ENCODE measurements around the gene HYLS1. TPM values are rescaled to one million over a fixed set of nuclear protein-coding genes. Genes with fewer than 3 reads are reported as not detected.

HYLS1 gene
- total and polyA plus RNA-seq, 8 donors = 0.87 to 6.6 (median 2.9) TPM; not detected in 1

GRCh38 chr11:125902927-125903710 is 15.7 kb downstream of the HYLS1 start, which contains the start of gene PUS3:
TSS of gene PUS3 (minus strand) at chr11:125903206. CDS start at chr11:125896284, 6,922 bp downstream.
- peaks cover 20 to 32% (median 26%) of the 10 kb centered on the region in 4 donors for H3K4me1 ChIP-seq
- TF ChIP-seq POLR2AphosphoS5 (IDR thresholded peaks at IDR 0.05) (peak; percentile 75 to 94 (median 85)), EP300 (IDR thresholded peaks at IDR 0.05) (no peak), CTCF (IDR thresholded peaks at IDR 0.05) (no peak), POLR2A (IDR thresholded peaks at IDR 0.05) (peak in 1 of 4 donors; percentile 41)
- peak; percentile 93 to 97 for DNase-seq
- H3K27ac ChIP-seq = peak within 1 kb of the TSS; percentile 78 to 88 (median 80)
- no peaks in the 10 kb centered on the region for H3K9me3 ChIP-seq
- peaks cover 0 to 37% (median 24%) of the 10 kb centered on the region in 3 donors for H3K27me3 ChIP-seq
- intact Hi-C loops (cut with DNase I; ENCODE audit: low total_unique reads) = no loop called here
- peaks cover 0 to 22% (median 19%) of the 10 kb centered on the region in 4 donors for H3K36me3 ChIP-seq
- peak within 1 kb of the TSS; percentile 53 to 63 (median 58) for H3K4me3 ChIP-seq
- WGBS, 5 donors = 1 to 3% (median 2%) methylated on average over 31 of the region's 31 CpGs

- H3K4me3 ChIP-seq = peak within 1 kb of the TSS; percentile 53 to 63 (median 58)
- WGBS, 5 donors = 3 to 8% (median 4%) methylated on average over 43 to 80 of the region's 81 CpGs
Observed at GRCh38 chr11:125903711-125904659, 16.5 kb downstream of the HYLS1 start, which contains the start of gene DDX25. TSS of gene DDX25 (plus strand) at chr11:125904508. CDS start at chr11:125904518, 10 bp downstream.

GRCh38 chr11:125904678-125905077 is 17.2 kb downstream of the HYLS1 start:
- Histone ChIP-seq H3K36me3 (peaks cover 0 to 9% (median 8%) of the 10 kb centered on the region in 4 donors), H3K9me3 (no peaks in the 10 kb centered on the region), H3K4me1 (peaks cover 20 to 32% (median 26%) of the 10 kb centered on the region in 4 donors), H3K4me3 (peak overlapping the region in 3 of 4 donors; percentile 53 to 60 (median 56)), H3K27me3 (peaks cover 0 to 37% (median 24%) of the 10 kb centered on the region in 3 donors), H3K27ac (no peak overlapping the region)
- TF ChIP-seq CTCF (IDR thresholded peaks at IDR 0.05) = no peak
- TF ChIP-seq POLR2A (IDR thresholded peaks at IDR 0.05) = no peak
- no peak for TF ChIP-seq EP300 (IDR thresholded peaks at IDR 0.05)
- TF ChIP-seq POLR2AphosphoS5 (IDR thresholded peaks at IDR 0.05) = no peak
- 39 to 58% (median 54%) methylated on average over 11 of the region's 11 CpGs for WGBS, 5 donors
- DNase-seq = no peak
- intact Hi-C loops (cut with DNase I; ENCODE audit: low total_unique reads) = no loop called here

More at GRCh38 chr11:125903711-125904659, 16.5 kb downstream of the HYLS1 start, which contains the start of gene DDX25:
- peak in 1 of 2 donors; percentile 86 for DNase-seq
- peaks cover 20 to 32% (median 26%) of the 10 kb centered on the region in 4 donors for H3K4me1 ChIP-seq
- H3K27ac ChIP-seq = peak within 1 kb of the TSS in 1 of 5 donors; percentile 88
- no peak for TF ChIP-seq POLR2A (IDR thresholded peaks at IDR 0.05)
- no peak for TF ChIP-seq EP300 (IDR thresholded peaks at IDR 0.05)
- TF ChIP-seq CTCF (IDR thresholded peaks at IDR 0.05) = no peak
- TF ChIP-seq POLR2AphosphoS5 (IDR thresholded peaks at IDR 0.05) = no peak
- no peaks in the 10 kb centered on the region for H3K9me3 ChIP-seq
- peaks cover 0 to 37% (median 24%) of the 10 kb centered on the region in 3 donors for H3K27me3 ChIP-seq
- intact Hi-C loops (cut with DNase I; ENCODE audit: low total_unique reads) = no loop called here
- peaks cover 0 to 16% (median 15%) of the 10 kb centered on the region in 4 donors for H3K36me3 ChIP-seq
